GM18502 (cell line): ENCODE measurements around the gene PAX8.
A peak's percentile ranks its signal among the peaks of the same experiment; 100 is the strongest.

Source experiments
- ATAC-seq: cut with Tn5 transposase; IDR thresholded peaks from one replicate; pipeline ENCODE4 v1.9.1; 2021; ENCODE audit warnings: mild to moderate bottlenecking; ENCODE audit not compliant: unreplicated experiment, poor library complexity

The PAX8 gene

GRCh38 chr2:113211226-113212105 is 67.3 kb downstream of the PAX8 start:
- no peak for ATAC-seq

GRCh38 chr2:113209646-113210171 is 69.0 kb downstream of the PAX8 start:
- ATAC-seq: no peak

- ATAC-seq: no peak
Measured at GRCh38 chr2:113209011-113209645, 69.6 kb downstream of the PAX8 start.

- ATAC-seq: no peak
Measured at GRCh38 chr2:113208396-113208795, 70.3 kb downstream of the PAX8 start.

- no peak for ATAC-seq
Measured at GRCh38 chr2:113207021-113207420, 71.7 kb downstream of the PAX8 start.

GRCh38 chr2:113206251-113206650 is 72.5 kb downstream of the PAX8 start:
- ATAC-seq: no peak

GRCh38 chr2:113203901-113204519 is 74.7 kb downstream of the PAX8 start:
- peak; percentile 73 for ATAC-seq

GRCh38 chr2:113203217-113203530 is 75.5 kb downstream of the PAX8 start:
- no peak for ATAC-seq

- no peak for ATAC-seq
Measured at GRCh38 chr2:113202305-113203216, 76.2 kb downstream of the PAX8 start.

GRCh38 chr2:113201496-113202304 is 77.0 kb downstream of the PAX8 start:
- ATAC-seq: no peak

GRCh38 chr2:113200736-113201490 is 77.8 kb downstream of the PAX8 start:
- ATAC-seq: no peak

GRCh38 chr2:113200236-113200635 is 78.5 kb downstream of the PAX8 start:
- ATAC-seq: no peak

- ATAC-seq: peak; percentile 86
Measured at GRCh38 chr2:113198790-113199612, 79.7 kb downstream of the PAX8 start.

GRCh38 chr2:113198048-113198789 is 80.5 kb downstream of the PAX8 start:
- no peak for ATAC-seq

GRCh38 chr2:113197347-113198047 is 81.2 kb downstream of the PAX8 start:
- ATAC-seq: no peak

- ATAC-seq: no peak
Measured at GRCh38 chr2:113196839-113197238, 81.9 kb downstream of the PAX8 start.
